Tibial artery (tissue), 4 donors: ENCODE data around the gene ABR.
"Not testable (repeated sequence)": the region's sequence is repeated elsewhere in the genome, so short reads cannot be mapped to it uniquely, and the experiment has no call there.

Experiments
- DNase-seq, 2 donors: peaks; one replicate each; pipeline ENCODE4 v3.0.0-alpha.2; 2019
- H3K27ac ChIP-seq, 2 donors: fragments of 200-600 bp; sonication (generic) in 1 of 2; 1 replicate in 1 of 2; 2 replicates in 1 of 2; pipeline ENCODE4 v1.5.1; 2018 to 2019; ENCODE audit warnings: mild to moderate bottlenecking in 1 of 2
- H3K27me3 ChIP-seq, 2 donors: fragments of 200-600 bp; sonication (generic) in 1 of 2; one replicate each; pipeline versions ENCODE4 v1.5.1 to v1.6.0; 2016 to 2019
- H3K36me3 ChIP-seq, 3 donors: fragments of 200-600 bp; sonication (generic) in 2 of 3; one replicate each; pipeline ENCODE4 v1.5.1; 2016 to 2019; ENCODE audit warnings: mild to moderate bottlenecking in 2 of 3
- H3K4me1 ChIP-seq, 4 donors: fragments of 200-600 bp; sonication (generic) in 2 of 4; 1 replicate in 3 of 4; 2 replicates in 1 of 4; pipeline ENCODE4 v1.5.1; 2016 to 2019
- H3K4me3 ChIP-seq, 2 donors: fragments of 200-600 bp; sonication (generic) in 1 of 2; 1 replicate in 1 of 2; 2 replicates in 1 of 2; pipeline ENCODE4 v1.5.1; 2018 to 2019; ENCODE audit warnings: mild to moderate bottlenecking in 2 of 2
- H3K9me3 ChIP-seq, 3 donors: fragments of 200-600 bp; sonication (generic) in 1 of 3; one replicate each; pipeline ENCODE4 v1.5.1; 2016 to 2019
- CTCF ChIP-seq, 2 experiments: fragments of 200-600 bp in 1 of 2; fragments of 450-650 bp in 1 of 2; IDR thresholded peaks; one replicate each; pipeline ENCODE4 v1.5.1; 2017 to 2019; ENCODE audit warnings: antibody characterized with exemption in 2 of 2, mild to moderate bottlenecking in 1 of 2, moderate library complexity in 1 of 2
- intact Hi-C: fragments of 100-400 bp; cut with DNase I; formaldehyde crosslinking; loops from one replicate; pipeline ENCODE4 v1.15.0; 2023; ENCODE audit warnings: low total_unique reads

The ABR gene

GRCh38 chr17:1122533-1123392 lies 57.0 kb downstream of the ABR start:
- intact Hi-C loops = no loop called here
- no peaks in the 10 kb centered on the region for H3K9me3 ChIP-seq
- H3K36me3 ChIP-seq = peaks cover 0 to 11% (median 9%) of the 10 kb centered on the region in 3 donors
- peak overlapping the region; percentile 39 to 58 for H3K27ac ChIP-seq
- H3K4me1 ChIP-seq = peaks cover 0 to 15% (median 13%) of the 10 kb centered on the region in 4 donors
- no peak overlapping the region for H3K4me3 ChIP-seq
- peak; percentile 91 to 95 for TF ChIP-seq CTCF (IDR thresholded peaks at IDR 0.05)
- DNase-seq = peak; percentile 82 to 91
- H3K27me3 ChIP-seq = no peaks in the 10 kb centered on the region

- peaks cover 0 to 15% (median 13%) of the 10 kb centered on the region in 4 donors for H3K4me1 ChIP-seq
- H3K27ac ChIP-seq, DNase-seq, H3K27me3 ChIP-seq, H3K9me3 ChIP-seq, H3K4me3 ChIP-seq, intact Hi-C loops: not testable (repeated sequence)
- H3K36me3 ChIP-seq = peaks cover 0 to 11% (median 9%) of the 10 kb centered on the region in 3 donors
Measured at GRCh38 chr17:1121442-1121817, 58.4 kb downstream of the ABR start.

- Histone ChIP-seq H3K36me3 (peaks cover 0 to 11% (median 9%) of the 10 kb centered on the region in 3 donors), H3K4me1 (peaks cover 0 to 17% (median 13%) of the 10 kb centered on the region in 4 donors), H3K27ac (no peak overlapping the region), H3K4me3 (no peak overlapping the region), H3K27me3 (no peaks in the 10 kb centered on the region), H3K9me3 (no peaks in the 10 kb centered on the region)
- no peak for DNase-seq
- intact Hi-C loops = no loop called here
- TF ChIP-seq CTCF (IDR thresholded peaks at IDR 0.05) = no peak
Measured at GRCh38 chr17:1120596-1121441, 59.0 kb downstream of the ABR start.

- Histone ChIP-seq H3K27me3 (no peaks in the 10 kb centered on the region), H3K36me3 (peaks cover 0 to 11% (median 6%) of the 10 kb centered on the region in 3 donors), H3K27ac (no peak overlapping the region), H3K4me3 (no peak overlapping the region), H3K4me1 (peaks cover 0 to 26% (median 20%) of the 10 kb centered on the region in 4 donors), H3K9me3 (no peaks in the 10 kb centered on the region)
- DNase-seq = no peak
- intact Hi-C loops = no loop called here
- no peak for TF ChIP-seq CTCF (IDR thresholded peaks at IDR 0.05)
Measured at GRCh38 chr17:1119924-1120323, 59.9 kb downstream of the ABR start.

GRCh38 chr17:1116602-1117001 lies 63.2 kb downstream of the ABR start:
- H3K4me3 ChIP-seq = no peak overlapping the region
- TF ChIP-seq CTCF (IDR thresholded peaks at IDR 0.05) = no peak
- no peaks in the 10 kb centered on the region for H3K36me3 ChIP-seq
- H3K27me3 ChIP-seq = no peaks in the 10 kb centered on the region
- no peak for DNase-seq
- H3K4me1 ChIP-seq = peaks cover under 1 to 43% (median 19%) of the 10 kb centered on the region in 4 donors
- H3K27ac ChIP-seq = no peak overlapping the region
- intact Hi-C loops = no loop called here
- H3K9me3 ChIP-seq = no peaks in the 10 kb centered on the region

GRCh38 chr17:1112875-1113274 lies 66.9 kb downstream of the ABR start:
- H3K9me3 ChIP-seq = no peaks in the 10 kb centered on the region
- H3K27me3 ChIP-seq = no peaks in the 10 kb centered on the region
- peak overlapping the region; percentile 99 to 100 for H3K27ac ChIP-seq
- no peaks in the 10 kb centered on the region for H3K36me3 ChIP-seq
- no peak overlapping the region for H3K4me3 ChIP-seq
- TF ChIP-seq CTCF (IDR thresholded peaks at IDR 0.05) = no peak
- intact Hi-C loops = no loop called here
- no peak for DNase-seq
- H3K4me1 ChIP-seq = peaks cover 15 to 69% (median 47%) of the 10 kb centered on the region in 4 donors
